HG03575 (cell line): ENCODE measurements around the gene TIMP3.
"Not testable (repeated sequence)": the region's sequence is repeated elsewhere in the genome, so short reads cannot be mapped to it uniquely, and the experiment has no call there.

Experiments
- ATAC-seq: cut with Tn5 transposase; IDR thresholded peaks from one replicate; pipeline ENCODE4 v1.9.1; 2021; ENCODE audit not compliant: unreplicated experiment, insufficient number of reproducible peaks, low FRiP score; ENCODE audit errors: extremely low read depth

The TIMP3 gene

GRCh38 chr22:32801537-32802236 is at the start of gene TIMP3:
TSS of gene TIMP3 (plus strand) at chr22:32801705. CDS start at chr22:32802002, 297 bp downstream.
- ATAC-seq: no peak

- no peak for ATAC-seq
These were observed 49.2 kb upstream of the TIMP3 start for GRCh38 chr22:32752326-32752725.

- no peak for ATAC-seq
These were observed 48.5 kb upstream of the TIMP3 start for GRCh38 chr22:32752816-32753520.

- no peak for ATAC-seq
These were observed 47.9 kb upstream of the TIMP3 start for GRCh38 chr22:32753591-32753990.

- ATAC-seq: no peak
These were observed 47.0 kb upstream of the TIMP3 start for GRCh38 chr22:32754413-32755041.

DNA sequence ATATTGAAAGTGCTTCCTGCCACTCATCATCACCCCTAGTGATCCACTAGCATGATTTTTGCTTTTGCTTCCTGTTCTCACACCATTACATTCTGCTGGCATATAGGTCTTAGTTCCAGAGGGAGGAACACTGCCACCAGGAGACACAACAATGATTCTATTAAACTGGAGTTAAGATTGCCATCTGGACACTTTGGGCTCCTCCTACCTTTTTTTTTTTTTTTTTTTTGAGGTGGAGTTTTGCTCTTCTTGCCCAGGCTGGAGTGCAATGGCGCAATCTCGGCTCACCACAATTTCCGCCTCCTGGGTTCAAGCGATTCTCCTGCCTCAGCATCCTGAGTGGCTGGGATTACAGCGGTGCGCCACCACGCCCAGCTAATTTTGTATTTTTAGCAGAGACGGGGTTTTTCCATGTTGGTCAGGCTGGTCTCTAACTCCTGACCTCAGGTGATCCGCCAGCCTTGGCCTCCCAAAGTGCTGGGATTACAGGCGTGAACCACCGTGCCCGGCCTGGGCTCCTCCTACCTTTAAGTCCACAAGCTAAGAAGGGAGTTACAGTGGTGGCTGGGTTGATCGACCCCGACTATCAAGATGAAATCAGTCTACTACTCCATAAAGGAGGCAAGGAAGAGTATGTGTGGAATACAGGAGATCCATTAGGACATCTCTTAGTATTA is 44.3 kb upstream of the TIMP3 start:
- ATAC-seq: not testable (repeated sequence)

- ATAC-seq: no peak
These were observed 42.6 kb upstream of the TIMP3 start for GRCh38 chr22:32758866-32759385.

GRCh38 chr22:32760396-32760795 is 41.1 kb upstream of the TIMP3 start:
- no peak for ATAC-seq

GRCh38 chr22:32760815-32761214 is 40.7 kb upstream of the TIMP3 start:
- no peak for ATAC-seq

GRCh38 chr22:32761251-32761903 is 40.1 kb upstream of the TIMP3 start:
- ATAC-seq: no peak

DNA sequence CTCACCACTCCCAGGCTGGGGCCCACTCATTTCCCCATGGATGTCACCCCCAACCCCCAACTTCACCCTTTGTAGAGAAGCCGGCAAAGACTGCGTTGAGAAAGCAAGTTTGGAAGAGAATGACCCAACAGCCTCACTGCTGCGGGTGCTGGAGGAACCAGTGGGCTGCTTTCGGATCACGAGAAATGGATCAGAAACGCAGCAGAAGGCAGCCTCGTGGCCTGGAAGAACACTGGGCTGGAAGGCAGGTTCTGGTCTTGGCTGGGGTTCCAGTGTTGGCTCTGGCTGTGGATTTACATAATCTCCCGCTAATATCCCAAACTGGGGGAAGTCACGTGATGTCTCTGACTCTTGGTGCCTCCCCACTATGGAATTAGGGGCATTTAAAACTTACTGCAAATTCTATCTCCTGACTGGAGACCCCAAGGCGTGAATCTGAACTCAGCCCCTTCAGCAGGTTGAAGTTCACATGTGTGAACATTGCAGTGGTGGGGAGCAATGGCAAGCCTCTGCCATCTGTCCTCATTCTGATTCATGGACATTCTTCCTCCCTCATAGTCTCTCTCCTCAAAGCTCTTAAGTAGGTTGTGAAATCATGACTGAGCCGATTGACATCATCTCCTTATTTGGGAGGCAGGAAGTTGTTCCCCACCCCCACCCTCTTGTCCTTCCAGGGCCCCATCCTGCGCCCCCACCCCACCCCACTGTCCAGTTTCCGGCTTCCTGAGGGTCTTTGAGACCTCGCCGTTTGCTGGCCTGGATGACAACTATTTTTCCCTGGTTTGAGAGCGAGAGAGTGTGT is 37.0 kb upstream of the TIMP3 start:
- ATAC-seq: no peak

- no peak for ATAC-seq
These were observed 36.3 kb upstream of the TIMP3 start for GRCh38 chr22:32765132-32765618.

DNA sequence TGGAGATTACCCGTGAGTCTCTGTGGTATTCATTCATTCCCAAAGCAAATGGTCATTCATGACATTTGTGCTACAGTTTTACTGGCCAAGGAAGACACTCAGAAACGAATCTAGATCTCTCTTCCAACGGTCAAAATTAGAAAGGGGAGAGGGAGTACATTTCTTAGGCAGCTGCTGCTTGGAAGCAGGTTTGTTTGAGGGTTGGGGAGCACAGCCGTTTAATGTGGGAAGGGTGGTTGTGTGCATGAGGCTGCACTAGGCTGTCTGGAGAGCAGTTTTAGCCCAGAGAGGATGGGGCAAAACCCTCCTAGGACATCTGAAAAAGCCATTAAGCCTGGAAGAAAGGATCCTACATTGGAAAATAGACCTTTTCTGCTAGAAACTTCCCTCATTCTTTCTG is 29.7 kb upstream of the TIMP3 start:
- ATAC-seq: no peak

GRCh38 chr22:32775957-32776356 is 25.5 kb upstream of the TIMP3 start:
- ATAC-seq: no peak

DNA sequence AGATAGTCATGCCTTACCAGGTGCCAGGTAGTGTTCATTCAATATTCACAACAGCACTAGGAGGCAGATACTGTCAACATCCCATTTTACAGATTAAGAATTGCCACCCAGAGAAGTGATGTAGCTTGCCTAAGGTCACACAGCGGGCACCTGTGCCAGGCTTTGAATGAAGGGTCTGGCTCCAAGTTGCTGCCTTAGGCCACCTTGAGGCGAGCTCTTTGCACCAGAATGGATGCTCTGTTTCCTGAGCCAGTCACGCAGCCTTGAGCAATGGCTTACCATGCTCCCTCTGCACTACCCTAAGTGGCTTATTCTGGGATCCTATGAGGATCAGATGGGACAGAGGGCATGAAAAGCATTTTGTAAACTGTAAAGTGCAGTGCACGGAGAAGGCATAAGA is 25.1 kb upstream of the TIMP3 start:
- no peak for ATAC-seq

- ATAC-seq: no peak
These were observed 24.7 kb upstream of the TIMP3 start for GRCh38 chr22:32776802-32777201.

DNA sequence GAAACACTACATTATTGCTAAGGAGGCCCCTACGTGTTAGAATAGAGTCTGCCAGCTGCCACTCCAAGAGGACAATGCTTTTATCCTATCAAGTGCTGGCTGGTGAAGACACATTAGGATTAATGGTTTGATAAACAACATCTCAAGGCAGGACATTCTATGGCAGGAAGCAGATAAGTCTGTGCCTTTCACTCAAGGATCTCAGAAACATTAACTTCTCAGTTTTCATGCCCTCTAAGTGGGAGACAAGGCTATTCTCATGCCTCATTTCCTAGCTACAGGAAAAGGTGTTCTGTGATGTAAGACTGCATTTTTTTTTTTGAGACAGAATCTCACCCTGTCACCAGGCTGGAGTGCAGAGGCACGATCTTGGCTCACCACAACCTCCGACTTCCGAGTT is 23.5 kb upstream of the TIMP3 start:
- ATAC-seq: no peak

DNA sequence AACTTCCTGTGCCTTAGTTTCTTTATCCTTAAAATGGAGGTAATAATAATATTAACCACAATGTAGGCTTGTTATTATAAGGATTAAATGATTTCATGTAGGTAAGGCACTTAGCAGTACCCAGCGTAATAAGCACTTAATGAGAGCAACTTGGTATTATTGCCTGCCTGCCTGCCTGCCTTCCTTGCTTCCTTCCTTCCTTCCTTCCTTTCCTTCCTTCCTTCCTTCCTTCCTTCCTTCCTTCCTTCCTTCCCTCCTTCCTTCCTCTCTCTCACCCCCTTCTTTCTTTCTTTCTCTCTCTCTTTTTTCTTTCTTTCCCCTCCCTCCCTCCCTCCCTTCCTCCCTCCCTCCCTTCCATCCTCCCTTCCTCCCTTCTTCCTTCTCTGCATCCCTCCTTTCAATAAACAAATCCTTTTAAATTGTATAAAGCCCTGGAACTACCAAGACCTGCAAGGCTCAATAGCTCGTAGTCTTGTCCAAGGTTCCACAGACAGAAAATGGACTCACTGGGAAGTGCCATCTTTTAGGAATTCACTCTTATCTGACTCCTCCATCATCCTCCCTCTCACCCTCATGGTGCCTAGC is 20.7 kb upstream of the TIMP3 start:
- ATAC-seq: no peak
